Esophagus squamous epithelium (tissue), 4 donors: ENCODE data around the gene AXL.

Source experiments
- CTCF ChIP-seq, 6 experiments: fragments of 450-650 bp in 4 of 6; fragments of 200-600 bp in 2 of 6; sonication (generic) in 2 of 6; IDR thresholded peaks; one replicate each; pipeline ENCODE4 v1.5.1; 2016 to 2019; ENCODE audit warnings: antibody characterized with exemption in 6 of 6, mild to moderate bottlenecking in 4 of 6, moderate library complexity in 4 of 6
- POLR2A ChIP-seq, 4 donors: fragments of 450-650 bp; IDR thresholded peaks; one replicate each; pipeline ENCODE4 v1.6.1; 2017; ENCODE audit warnings: antibody characterized with exemption in 4 of 4, mild to moderate bottlenecking in 4 of 4, moderate library complexity in 3 of 4

DNA sequence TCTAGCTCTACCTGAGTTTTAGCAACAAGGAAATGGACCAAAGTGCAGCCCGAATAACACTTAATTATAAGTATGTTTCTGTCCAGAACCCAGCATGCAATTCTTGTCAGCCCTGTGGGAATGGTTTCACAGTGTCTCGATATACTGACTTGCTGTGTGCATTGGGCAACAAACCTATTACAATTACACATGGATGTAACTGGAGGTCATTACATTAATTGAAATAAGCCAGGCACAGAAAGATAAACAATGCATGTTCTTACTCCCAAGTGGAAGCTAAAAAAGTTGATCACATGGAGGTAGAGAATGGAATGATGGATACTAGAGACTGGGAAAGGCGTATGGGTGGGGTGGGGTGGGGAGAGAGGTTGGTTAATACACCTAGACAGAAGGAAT is 31.1 kb upstream of the AXL start:
- TF ChIP-seq CTCF (IDR thresholded peaks at IDR 0.05): no peak
- no peak for TF ChIP-seq POLR2A (IDR thresholded peaks at IDR 0.05)
